ENCODE results near the gene COL25A1. TPM values are rescaled to one million over a fixed set of nuclear protein-coding genes. Genes with fewer than 3 reads are reported as not detected.

Gene COL25A1
- total RNA-seq, 2 experiments from 2014 or later: 0.36 TPM; not detected in 1

DNA sequence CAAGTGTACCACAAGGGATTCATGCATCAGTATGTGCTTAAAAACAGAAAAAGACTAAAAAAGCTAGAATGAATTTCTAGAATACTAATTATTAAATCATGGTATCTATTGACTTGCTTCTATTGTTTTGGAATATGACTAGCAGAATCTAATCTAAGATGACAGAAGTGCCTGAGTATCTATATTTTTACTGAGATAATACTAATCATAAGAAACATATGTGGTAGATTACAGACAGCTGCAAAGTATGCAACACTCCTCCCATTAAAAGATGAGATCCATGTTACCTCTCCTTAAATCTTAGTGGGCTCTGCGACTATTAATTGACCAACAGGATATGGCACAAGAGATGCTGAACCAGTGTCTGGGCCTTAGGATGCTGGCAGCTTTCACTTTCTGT is 89.4 kb downstream of the COL25A1 start:
- Mint-ChIP-seq H3K27ac (no peak overlapping the region), H3K4me1 (no peaks in the 10 kb centered on the region), H3K27me3 (peaks cover 4% of the 10 kb centered on the region), H3K4me3 (no peak overlapping the region), H3K9me3 (no peaks in the 10 kb centered on the region), H3K36me3 (no peaks in the 10 kb centered on the region)
- no peak for DNase-seq

- H3K36me3 Mint-ChIP-seq: no peaks in the 10 kb centered on the region
- H3K27ac Mint-ChIP-seq: no peak overlapping the region
- H3K4me1 Mint-ChIP-seq: no peaks in the 10 kb centered on the region
- no peaks in the 10 kb centered on the region for H3K9me3 Mint-ChIP-seq
- peaks cover 4% of the 10 kb centered on the region for H3K27me3 Mint-ChIP-seq
- no peak for DNase-seq
- H3K4me3 Mint-ChIP-seq: no peak overlapping the region
These were observed 90.8 kb downstream of the COL25A1 start for GRCh38 chr4:109211671-109212070.

GRCh38 chr4:109209647-109210046 is 92.8 kb downstream of the COL25A1 start:
- Mint-ChIP-seq H3K9me3 (no peaks in the 10 kb centered on the region), H3K4me3 (no peak overlapping the region), H3K4me1 (no peaks in the 10 kb centered on the region), H3K27me3 (peaks cover 4% of the 10 kb centered on the region), H3K36me3 (no peaks in the 10 kb centered on the region), H3K27ac (no peak overlapping the region)
- DNase-seq: no peak

- H3K27me3 Mint-ChIP-seq: peaks cover under 1% of the 10 kb centered on the region
- H3K4me3 Mint-ChIP-seq: no peak overlapping the region
- no peaks in the 10 kb centered on the region for H3K4me1 Mint-ChIP-seq
- DNase-seq: no peak
- H3K9me3 Mint-ChIP-seq: no peaks in the 10 kb centered on the region
- no peaks in the 10 kb centered on the region for H3K36me3 Mint-ChIP-seq
- no peak overlapping the region for H3K27ac Mint-ChIP-seq
These were observed 94.6 kb downstream of the COL25A1 start for GRCh38 chr4:109207898-109208297.

DNA sequence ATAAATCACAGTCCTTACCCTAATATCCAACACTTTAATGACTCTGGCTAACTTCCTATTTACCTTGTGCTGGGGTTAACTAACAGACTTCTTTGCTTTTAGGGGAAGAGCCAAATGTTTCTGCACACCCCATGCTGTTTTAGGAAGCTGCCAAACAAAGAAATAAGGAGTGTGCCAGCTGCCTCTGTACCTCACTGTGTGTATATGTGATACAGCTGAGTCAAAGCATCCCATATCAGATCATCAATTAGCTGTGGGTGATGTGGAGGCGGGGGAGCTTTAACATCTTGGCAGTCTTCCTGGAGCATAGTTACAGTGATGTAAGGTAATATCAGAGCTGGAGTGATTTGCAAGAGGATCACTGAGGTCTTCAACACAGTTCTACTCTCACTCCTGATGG is 95.4 kb downstream of the COL25A1 start:
- DNase-seq: no peak
- peaks cover 6% of the 10 kb centered on the region for H3K27me3 Mint-ChIP-seq
- H3K27ac Mint-ChIP-seq: no peak overlapping the region
- no peaks in the 10 kb centered on the region for H3K36me3 Mint-ChIP-seq
- H3K4me3 Mint-ChIP-seq: no peak overlapping the region
- no peaks in the 10 kb centered on the region for H3K9me3 Mint-ChIP-seq
- H3K4me1 Mint-ChIP-seq: no peaks in the 10 kb centered on the region

- H3K4me3 Mint-ChIP-seq: no peak overlapping the region
These were observed 95.8 kb downstream of the COL25A1 start for GRCh38 chr4:109206620-109207019.

GRCh38 chr4:109205186-109205585 is 97.3 kb downstream of the COL25A1 start:
- DNase-seq: no peak
- no peaks in the 10 kb centered on the region for H3K36me3 Mint-ChIP-seq
- H3K27ac Mint-ChIP-seq: no peak overlapping the region
- H3K4me1 Mint-ChIP-seq: no peaks in the 10 kb centered on the region
- peaks cover 12% of the 10 kb centered on the region for H3K27me3 Mint-ChIP-seq
- H3K4me3 Mint-ChIP-seq: no peak overlapping the region
- no peaks in the 10 kb centered on the region for H3K9me3 Mint-ChIP-seq

More at GRCh38 chr4:109206620-109207019, 95.8 kb downstream of the COL25A1 start:
- Mint-ChIP-seq H3K27ac (no peak overlapping the region), H3K4me1 (no peaks in the 10 kb centered on the region), H3K27me3 (peaks cover 8% of the 10 kb centered on the region), H3K9me3 (no peaks in the 10 kb centered on the region), H3K36me3 (no peaks in the 10 kb centered on the region)
- DNase-seq: no peak

- H3K9me3 Mint-ChIP-seq: no peaks in the 10 kb centered on the region
- H3K27ac Mint-ChIP-seq: no peak overlapping the region
- no peak for DNase-seq
- peaks cover 17% of the 10 kb centered on the region for H3K27me3 Mint-ChIP-seq
- H3K36me3 Mint-ChIP-seq: no peaks in the 10 kb centered on the region
- H3K4me3 Mint-ChIP-seq: no peak overlapping the region
- no peaks in the 10 kb centered on the region for H3K4me1 Mint-ChIP-seq
These were observed 102.9 kb downstream of the COL25A1 start for GRCh38 chr4:109199585-109199984.

- Mint-ChIP-seq H3K27ac (no peak overlapping the region), H3K4me1 (no peaks in the 10 kb centered on the region), H3K4me3 (no peak overlapping the region), H3K27me3 (peaks cover 9% of the 10 kb centered on the region), H3K36me3 (no peaks in the 10 kb centered on the region), H3K9me3 (no peaks in the 10 kb centered on the region)
- no peak for DNase-seq
These were observed 106.8 kb downstream of the COL25A1 start for GRCh38 chr4:109195646-109196045.

- H3K4me1 Mint-ChIP-seq: no peaks in the 10 kb centered on the region
- no peak for DNase-seq
- H3K9me3 Mint-ChIP-seq: no peaks in the 10 kb centered on the region
- no peak overlapping the region for H3K27ac Mint-ChIP-seq
- H3K36me3 Mint-ChIP-seq: no peaks in the 10 kb centered on the region
- no peak overlapping the region for H3K4me3 Mint-ChIP-seq
- H3K27me3 Mint-ChIP-seq: no peaks in the 10 kb centered on the region
These were observed 111.2 kb downstream of the COL25A1 start for GRCh38 chr4:109191216-109191615.

GRCh38 chr4:109186458-109186945 is 116.0 kb downstream of the COL25A1 start:
- H3K36me3 Mint-ChIP-seq: no peaks in the 10 kb centered on the region
- H3K4me3 Mint-ChIP-seq: no peak overlapping the region
- no peak overlapping the region for H3K27ac Mint-ChIP-seq
- no peaks in the 10 kb centered on the region for H3K4me1 Mint-ChIP-seq
- DNase-seq: no peak
- H3K9me3 Mint-ChIP-seq: peaks cover 2% of the 10 kb centered on the region
- H3K27me3 Mint-ChIP-seq: peaks cover 4% of the 10 kb centered on the region

GRCh38 chr4:109185951-109186350 is 116.5 kb downstream of the COL25A1 start:
- peaks cover 2% of the 10 kb centered on the region for H3K9me3 Mint-ChIP-seq
- no peaks in the 10 kb centered on the region for H3K36me3 Mint-ChIP-seq
- H3K27me3 Mint-ChIP-seq: peaks cover 4% of the 10 kb centered on the region
- DNase-seq: no peak
- no peaks in the 10 kb centered on the region for H3K4me1 Mint-ChIP-seq
- H3K27ac Mint-ChIP-seq: no peak overlapping the region
- H3K4me3 Mint-ChIP-seq: no peak overlapping the region

DNA sequence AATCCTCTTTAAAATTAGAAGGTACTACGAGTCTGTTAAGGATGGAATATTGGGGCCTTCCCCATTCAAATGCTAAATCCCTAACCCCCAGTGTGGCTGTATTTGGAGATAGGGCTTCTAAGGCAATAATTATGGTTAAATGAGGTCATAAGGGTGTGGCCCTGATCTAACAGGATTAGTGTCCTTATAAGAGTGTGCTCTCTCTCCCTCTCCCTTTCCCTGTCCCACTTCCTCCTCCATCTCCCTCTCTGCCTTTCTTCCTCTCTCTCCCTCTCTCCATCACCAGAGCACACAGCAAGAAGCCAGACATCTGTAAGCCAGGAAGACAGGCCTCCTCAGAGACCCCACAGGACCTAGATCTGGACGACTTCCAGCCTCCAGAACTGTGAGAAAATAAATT is 116.9 kb downstream of the COL25A1 start:
- no peaks in the 10 kb centered on the region for H3K4me1 Mint-ChIP-seq

DNA sequence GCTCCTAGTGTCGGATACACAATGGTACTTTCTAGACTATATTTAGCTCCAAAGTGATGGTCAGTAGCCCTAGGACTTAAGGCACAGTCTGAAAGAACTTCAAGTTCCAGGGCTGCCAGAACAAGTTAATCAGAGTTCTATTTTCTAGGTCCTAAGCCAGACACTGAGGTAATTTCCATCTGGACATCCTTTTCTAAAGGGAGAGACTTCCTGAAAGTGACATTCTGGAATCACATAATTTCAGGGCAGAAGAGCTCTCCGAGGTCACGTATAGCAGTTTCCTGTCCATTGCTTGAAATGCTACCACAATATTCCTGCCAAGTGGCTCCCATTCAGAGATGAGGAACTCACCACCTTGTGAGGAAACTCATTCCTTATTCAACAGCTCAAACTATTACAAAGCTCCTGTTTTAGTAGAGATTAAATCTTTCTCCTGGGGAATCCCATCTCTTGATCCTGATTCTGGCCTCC is 117.9 kb downstream of the COL25A1 start:
- H3K36me3 Mint-ChIP-seq: no peaks in the 10 kb centered on the region
- no peaks in the 10 kb centered on the region for H3K4me1 Mint-ChIP-seq
- peaks cover 2% of the 10 kb centered on the region for H3K9me3 Mint-ChIP-seq
- DNase-seq: no peak
- no peak overlapping the region for H3K27ac Mint-ChIP-seq
- H3K27me3 Mint-ChIP-seq: peaks cover 4% of the 10 kb centered on the region
- no peak overlapping the region for H3K4me3 Mint-ChIP-seq

More for the DNA sequence above, 116.9 kb downstream of the COL25A1 start:
- H3K27ac Mint-ChIP-seq: no peak overlapping the region
- H3K36me3 Mint-ChIP-seq: no peaks in the 10 kb centered on the region
- peaks cover 4% of the 10 kb centered on the region for H3K27me3 Mint-ChIP-seq
- peaks cover 2% of the 10 kb centered on the region for H3K9me3 Mint-ChIP-seq
- no peak overlapping the region for H3K4me3 Mint-ChIP-seq
- no peak for DNase-seq

DNA sequence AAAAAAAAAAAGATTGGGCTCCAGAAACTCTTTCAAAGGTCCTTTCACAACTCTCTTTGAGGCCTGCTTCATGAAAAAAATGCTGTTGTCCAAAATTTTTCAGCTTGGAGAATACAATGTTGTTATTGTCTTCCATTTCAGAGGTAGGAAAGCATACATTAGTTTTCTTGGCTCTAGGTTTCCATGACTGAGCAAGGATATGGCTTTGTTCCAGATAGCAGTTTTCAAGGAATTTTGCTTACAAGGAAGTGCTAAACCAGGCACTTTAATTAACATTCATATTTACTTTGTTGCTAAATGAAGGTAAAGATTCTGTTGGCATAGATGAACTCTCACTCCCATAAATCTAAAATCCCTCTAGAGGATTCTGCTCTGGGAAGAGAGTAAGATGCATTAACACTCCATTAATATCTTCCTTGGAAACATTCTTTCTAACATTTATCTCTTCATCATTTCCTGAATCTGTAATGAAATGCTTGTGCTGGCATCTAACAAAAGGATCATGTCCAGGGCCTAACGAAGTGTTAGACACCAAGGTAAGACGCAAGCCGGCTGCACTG is 118.4 kb downstream of the COL25A1 start:
- no peaks in the 10 kb centered on the region for H3K4me1 Mint-ChIP-seq
- H3K4me3 Mint-ChIP-seq: no peak overlapping the region
- H3K27ac Mint-ChIP-seq: no peak overlapping the region
- H3K27me3 Mint-ChIP-seq: peaks cover 4% of the 10 kb centered on the region
- H3K36me3 Mint-ChIP-seq: no peaks in the 10 kb centered on the region
- H3K9me3 Mint-ChIP-seq: peaks cover 2% of the 10 kb centered on the region
- no peak for DNase-seq

DNA sequence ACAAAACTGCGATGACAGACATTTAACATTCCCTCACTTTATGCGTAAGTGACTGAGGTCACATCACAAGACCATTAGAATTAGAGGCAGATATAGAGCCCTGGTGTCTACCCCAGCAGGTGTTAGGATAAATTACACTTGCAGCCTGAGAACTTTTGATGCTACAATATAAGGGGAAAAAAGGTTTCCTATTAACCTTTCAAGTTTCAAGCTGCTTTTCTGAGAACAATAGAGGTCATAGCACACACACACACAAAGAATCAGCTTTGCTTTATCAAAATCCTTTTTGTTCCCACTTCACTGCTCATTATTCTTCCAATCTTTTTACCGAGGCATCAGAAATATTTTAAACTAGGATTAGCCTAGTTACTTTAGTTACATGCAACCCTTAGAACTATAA is 119.8 kb downstream of the COL25A1 start:
- no peak overlapping the region for H3K27ac Mint-ChIP-seq

More for the DNA sequence above, 119.8 kb downstream of the COL25A1 start:
- H3K27me3 Mint-ChIP-seq: peaks cover 4% of the 10 kb centered on the region
- DNase-seq: no peak
- H3K4me3 Mint-ChIP-seq: no peak overlapping the region
- peaks cover 2% of the 10 kb centered on the region for H3K9me3 Mint-ChIP-seq
- H3K36me3 Mint-ChIP-seq: no peaks in the 10 kb centered on the region
- H3K4me1 Mint-ChIP-seq: no peaks in the 10 kb centered on the region
